ENCODE results near the gene BCAR1. TPM values are rescaled to one million over a fixed set of nuclear protein-coding genes. Genes with fewer than 3 reads are reported as not detected.
"Not testable (repeated sequence)": the region's sequence is repeated elsewhere in the genome, so short reads cannot be mapped to it uniquely, and the experiment has no call there.

The BCAR1 gene
- total RNA-seq, 1 experiment from 2014 or later, result 95.6 TPM

DNA sequence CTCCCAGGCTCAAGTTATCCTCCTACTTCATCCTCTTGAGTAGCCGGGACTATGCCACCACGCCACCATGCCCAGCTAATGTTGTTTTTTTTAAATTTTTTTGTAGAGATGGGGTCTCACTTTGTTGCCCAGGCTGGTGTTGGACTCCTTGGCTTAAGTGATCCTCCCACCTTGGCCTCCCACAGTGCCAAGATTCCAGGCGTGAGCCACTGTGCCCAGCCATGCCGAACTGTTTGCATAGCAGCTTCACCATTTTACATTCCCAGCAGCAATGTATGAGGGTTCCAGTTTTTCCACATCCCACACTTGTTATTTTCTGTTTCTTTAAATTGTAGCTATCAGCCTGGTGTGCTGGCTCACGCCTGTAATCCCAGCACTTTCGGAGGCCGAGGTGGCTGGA, 34.8 kb downstream of the BCAR1 start:
- no peak for ATAC-seq
- ChIA-PET POLR2A (no interaction called here), CTCF (interaction anchor here (2.1 to 3.0 kb wide), 2 partner anchors 17 kb away, joined by 7 to 12 read pairs; no protein-coding TSS in a partner anchor)
- H3K4me3 Mint-ChIP-seq, result no peak overlapping the region
- no peak for DNase-seq (ENCODE audit: low spot score)
- H3K27me3 Mint-ChIP-seq (ENCODE audit: low read depth), result no peaks in the 10 kb centered on the region
- no peaks in the 10 kb centered on the region for H3K4me1 Mint-ChIP-seq
- no peak overlapping the region for H3K27ac Mint-ChIP-seq
- peak; percentile 40; the same call in 1 of the 2 replicates for TF ChIP-seq ZNF121 (CRISPR knock-in tag; IDR thresholded peaks at IDR 0.05)
- TF ChIP-seq, protein P1, sequence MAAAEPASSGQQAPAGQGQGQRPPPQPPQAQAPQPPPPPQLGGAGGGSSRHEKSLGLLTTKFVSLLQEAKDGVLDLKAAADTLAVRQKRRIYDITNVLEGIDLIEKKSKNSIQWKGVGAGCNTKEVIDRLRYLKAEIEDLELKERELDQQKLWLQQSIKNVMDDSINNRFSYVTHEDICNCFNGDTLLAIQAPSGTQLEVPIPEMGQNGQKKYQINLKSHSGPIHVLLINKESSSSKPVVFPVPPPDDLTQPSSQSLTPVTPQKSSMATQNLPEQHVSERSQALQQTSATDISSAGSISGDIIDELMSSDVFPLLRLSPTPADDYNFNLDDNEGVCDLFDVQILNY (CRISPR knock-in tag; IDR thresholded peaks at IDR 0.05), result no peak
- no peaks in the 10 kb centered on the region for H3K36me3 Mint-ChIP-seq
- H3K9me3 Mint-ChIP-seq, result no peaks in the 10 kb centered on the region

DNA sequence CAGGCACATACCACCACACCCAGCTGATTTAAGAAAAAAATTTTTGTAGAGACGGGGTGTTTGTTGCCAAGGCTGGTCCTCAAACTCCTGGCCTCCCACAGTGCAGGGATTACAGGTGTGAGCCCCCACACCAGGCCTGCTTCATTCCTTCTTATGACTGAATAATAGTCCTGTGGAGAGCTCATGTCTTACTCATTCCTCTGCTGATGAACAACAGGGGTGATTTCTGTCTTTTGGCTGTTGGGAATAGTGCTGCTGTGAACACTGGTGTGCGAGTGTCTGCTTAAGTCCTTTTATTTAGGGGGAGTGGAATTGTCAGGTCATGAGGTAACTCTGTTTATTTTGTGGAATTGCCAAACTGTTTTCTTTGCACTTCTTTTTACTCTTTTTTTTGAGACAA, 35.3 kb downstream of the BCAR1 start:
- Mint-ChIP-seq H3K9me3 (no peaks in the 10 kb centered on the region), H3K36me3 (no peaks in the 10 kb centered on the region), H3K4me1 (no peaks in the 10 kb centered on the region), H3K27me3 (ENCODE audit: low read depth) (no peaks in the 10 kb centered on the region), H3K4me3 (no peak overlapping the region), H3K27ac (no peak overlapping the region)
- ATAC-seq (no peak), DNase-seq (ENCODE audit: low spot score) (no peak)
- TF ChIP-seq ZNF121 (CRISPR knock-in tag; IDR thresholded peaks at IDR 0.05) (no peak), FOXP1 (CRISPR knock-in tag; IDR thresholded peaks at IDR 0.05; ENCODE audit: borderline replicate concordance) (no peak), FOXJ3 (CRISPR knock-in tag; IDR thresholded peaks at IDR 0.05; ENCODE audit: borderline replicate concordance) (no peak), NR2C2 (CRISPR knock-in tag; IDR thresholded peaks at IDR 0.05) (no peak), TP53 (CRISPR knock-in tag; IDR thresholded peaks at IDR 0.05) (no peak), NFATC4 (CRISPR knock-in tag; IDR thresholded peaks at IDR 0.05) (no peak), SOX15 (CRISPR knock-in tag; IDR thresholded peaks at IDR 0.05) (no peak), CREM (CRISPR knock-in tag; IDR thresholded peaks at IDR 0.05) (no peak), ZNF396 (CRISPR knock-in tag; IDR thresholded peaks at IDR 0.05; ENCODE audit: borderline replicate concordance) (no peak)
- TF ChIP-seq, protein P2, sequence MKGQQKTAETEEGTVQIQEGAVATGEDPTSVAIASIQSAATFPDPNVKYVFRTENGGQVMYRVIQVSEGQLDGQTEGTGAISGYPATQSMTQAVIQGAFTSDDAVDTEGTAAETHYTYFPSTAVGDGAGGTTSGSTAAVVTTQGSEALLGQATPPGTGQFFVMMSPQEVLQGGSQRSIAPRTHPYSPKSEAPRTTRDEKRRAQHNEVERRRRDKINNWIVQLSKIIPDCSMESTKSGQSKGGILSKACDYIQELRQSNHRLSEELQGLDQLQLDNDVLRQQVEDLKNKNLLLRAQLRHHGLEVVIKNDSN (CRISPR knock-in tag; IDR thresholded peaks at IDR 0.05), result no peak
- TF ChIP-seq, protein P3, sequence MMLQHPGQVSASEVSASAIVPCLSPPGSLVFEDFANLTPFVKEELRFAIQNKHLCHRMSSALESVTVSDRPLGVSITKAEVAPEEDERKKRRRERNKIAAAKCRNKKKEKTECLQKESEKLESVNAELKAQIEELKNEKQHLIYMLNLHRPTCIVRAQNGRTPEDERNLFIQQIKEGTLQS (CRISPR knock-in tag; conservative IDR thresholded peaks at IDR 0.05), result no peak
- TF ChIP-seq, protein P4, sequence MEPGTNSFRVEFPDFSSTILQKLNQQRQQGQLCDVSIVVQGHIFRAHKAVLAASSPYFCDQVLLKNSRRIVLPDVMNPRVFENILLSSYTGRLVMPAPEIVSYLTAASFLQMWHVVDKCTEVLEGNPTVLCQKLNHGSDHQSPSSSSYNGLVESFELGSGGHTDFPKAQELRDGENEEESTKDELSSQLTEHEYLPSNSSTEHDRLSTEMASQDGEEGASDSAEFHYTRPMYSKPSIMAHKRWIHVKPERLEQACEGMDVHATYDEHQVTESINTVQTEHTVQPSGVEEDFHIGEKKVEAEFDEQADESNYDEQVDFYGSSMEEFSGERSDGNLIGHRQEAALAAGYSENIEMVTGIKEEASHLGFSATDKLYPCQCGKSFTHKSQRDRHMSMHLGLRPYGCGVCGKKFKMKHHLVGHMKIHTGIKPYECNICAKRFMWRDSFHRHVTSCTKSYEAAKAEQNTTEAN (CRISPR knock-in tag; IDR thresholded peaks at IDR 0.05), result no peak
- TF ChIP-seq, protein P5, sequence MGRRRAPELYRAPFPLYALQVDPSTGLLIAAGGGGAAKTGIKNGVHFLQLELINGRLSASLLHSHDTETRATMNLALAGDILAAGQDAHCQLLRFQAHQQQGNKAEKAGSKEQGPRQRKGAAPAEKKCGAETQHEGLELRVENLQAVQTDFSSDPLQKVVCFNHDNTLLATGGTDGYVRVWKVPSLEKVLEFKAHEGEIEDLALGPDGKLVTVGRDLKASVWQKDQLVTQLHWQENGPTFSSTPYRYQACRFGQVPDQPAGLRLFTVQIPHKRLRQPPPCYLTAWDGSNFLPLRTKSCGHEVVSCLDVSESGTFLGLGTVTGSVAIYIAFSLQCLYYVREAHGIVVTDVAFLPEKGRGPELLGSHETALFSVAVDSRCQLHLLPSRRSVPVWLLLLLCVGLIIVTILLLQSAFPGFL (CRISPR knock-in tag; IDR thresholded peaks at IDR 0.05; ENCODE audit: borderline replicate concordance), result no peak
- TF ChIP-seq, protein P6, sequence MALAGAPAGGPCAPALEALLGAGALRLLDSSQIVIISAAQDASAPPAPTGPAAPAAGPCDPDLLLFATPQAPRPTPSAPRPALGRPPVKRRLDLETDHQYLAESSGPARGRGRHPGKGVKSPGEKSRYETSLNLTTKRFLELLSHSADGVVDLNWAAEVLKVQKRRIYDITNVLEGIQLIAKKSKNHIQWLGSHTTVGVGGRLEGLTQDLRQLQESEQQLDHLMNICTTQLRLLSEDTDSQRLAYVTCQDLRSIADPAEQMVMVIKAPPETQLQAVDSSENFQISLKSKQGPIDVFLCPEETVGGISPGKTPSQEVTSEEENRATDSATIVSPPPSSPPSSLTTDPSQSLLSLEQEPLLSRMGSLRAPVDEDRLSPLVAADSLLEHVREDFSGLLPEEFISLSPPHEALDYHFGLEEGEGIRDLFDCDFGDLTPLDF (CRISPR knock-in tag; IDR thresholded peaks at IDR 0.05), result no peak
- ChIA-PET POLR2A (no interaction called here), CTCF (interaction anchor here (2.1 to 3.0 kb wide), 2 partner anchors 17 to 18 kb away, joined by 7 to 12 read pairs; no protein-coding TSS in a partner anchor)

DNA sequence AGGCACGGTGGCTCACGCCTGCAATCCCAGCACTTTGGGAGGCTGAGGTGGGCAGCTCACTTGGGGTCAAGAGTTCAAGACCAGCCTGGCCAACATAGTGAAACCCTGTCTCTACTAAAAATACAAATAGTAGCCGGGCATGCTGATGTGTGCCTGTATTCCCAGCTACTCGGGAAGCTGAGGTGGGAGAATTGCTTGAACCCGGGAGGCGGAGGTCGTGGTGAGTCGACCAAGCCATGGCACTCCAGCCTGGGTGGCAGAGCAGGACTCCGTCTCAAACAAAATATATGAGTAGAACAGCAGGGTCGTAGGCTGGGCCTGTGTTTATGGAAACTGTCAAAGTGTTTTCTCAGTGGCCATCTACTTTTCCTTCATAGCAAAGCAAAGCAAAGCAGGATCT, 40.1 kb downstream of the BCAR1 start:
- H3K27me3 Mint-ChIP-seq (ENCODE audit: low read depth); H3K27ac Mint-ChIP-seq; ATAC-seq; H3K9me3 Mint-ChIP-seq; H3K4me3 Mint-ChIP-seq; H3K36me3 Mint-ChIP-seq; H3K4me1 Mint-ChIP-seq; POLR2A ChIA-PET; DNase-seq (ENCODE audit: low spot score): not testable (repeated sequence)
- CTCF ChIA-PET, result interaction anchor here (1.3 kb wide), 1 partner anchor 23 kb away, joined by 5 read pairs; no protein-coding TSS in a partner anchor

Data from WTC11 (cell line).